HCT116 (cell line): Measurements from ENCODE around the gene BAHCC1. TPM values are rescaled to one million over a fixed set of nuclear protein-coding genes. Genes with fewer than 3 reads are reported as not detected.
A peak's percentile ranks its signal among the peaks of the same experiment; 100 is the strongest.

Source experiments
- ATAC-seq: fragments of 200-7000 bp; cut with Tn5 transposase; 2 replicates; pipeline ENCODE4 v1.9.1; 2020; ENCODE audit warnings: mild to moderate bottlenecking, moderate library complexity
- BruUV-seq: library from RNA; stranded (reverse); fragments of 400-500 nt; replicated peaks from 2 replicates; lab custom pipeline; 2021; lab: Mats Ljungman, UMichigan
- CTCF ChIA-PET: fragments of 300-600 bp; sonication (Branson Sonifier 250); formaldehyde crosslinking; loops from one replicate; lab custom pipeline; 2021; ENCODE audit warnings: antibody characterized with exemption; lab: Charles Lee
- POLR2A ChIA-PET: fragments of 300-600, 350-600 bp; sonication (Branson Sonifier 250); formaldehyde crosslinking; loops from one replicate; lab custom pipeline; 2021; ENCODE audit warnings: antibody characterized with exemption; lab: Charles Lee
- RAD21 ChIA-PET, 2 experiments: fragments of 300-600 bp; sonication (Branson Sonifier 250); formaldehyde crosslinking; loops; one replicate each; lab custom pipeline; 2023; ENCODE audit warnings: low total read pairs in 2 of 2; ENCODE audit not compliant: uncharacterized antibody in 2 of 2, unreplicated experiment in 2 of 2, low non-redundant PET in 1 of 2; lab: Charles Lee
- DNase-seq: peaks from one replicate; pipeline ENCODE4 v3.0.0-alpha.2; 2010; ENCODE audit warnings: low read depth, low spot score
- H2AFZ ChIP-seq: fragments of 200-600 bp; shearing (Covaris generic), sonication (generic); 2 replicates; pipeline ENCODE4 v1.6.1; 2017; ENCODE audit warnings: low read depth, mixed run types, mixed read lengths, antibody characterized with exemption, low read length; ENCODE audit not compliant: poor library complexity, severe bottlenecking
- H3K27ac ChIP-seq: 2 replicates; pipeline ENCODE4 v1.5.1; 2012; ENCODE audit warnings: low read depth, low read length
- H3K27me3 ChIP-seq: fragments of 200-600 bp; sonication (generic); 2 replicates; pipeline ENCODE4 v1.6.1; 2016; ENCODE audit warnings: mixed run types, low read length, mixed read lengths; ENCODE audit not compliant: insufficient read depth
- H3K36me3 ChIP-seq, 2 experiments: fragments of 200-500 bp in 1 of 2; fragments of 200-600 bp in 1 of 2; sonication (Bioruptor generic) in 1 of 2; sonication (generic) in 1 of 2; 2 replicates each; pipeline versions ENCODE4 v1.5.1 to v1.6.1; 2014 to 2016; ENCODE audit warnings: low read length in 2 of 2, inconsistent platforms in 1 of 2, mixed read lengths in 1 of 2, mixed run types in 1 of 2; ENCODE audit not compliant: insufficient read depth in 2 of 2, control insufficient read depth in 1 of 2
- H3K4me1 ChIP-seq, 2 experiments: fragments of 200-600 bp in 1 of 2; sonication (generic) in 1 of 2; 2 replicates each; pipeline versions ENCODE4 v1.5.1 to v1.6.1; 2012 to 2017; ENCODE audit warnings: low read length in 2 of 2, inconsistent platforms in 1 of 2, mild to moderate bottlenecking in 1 of 2, mixed read lengths in 1 of 2, mixed run types in 1 of 2, moderate library complexity in 1 of 2; ENCODE audit not compliant: insufficient read depth in 2 of 2, control insufficient read depth in 1 of 2
- H3K4me2 ChIP-seq: fragments of 200-600 bp; sonication (generic); 2 replicates; pipeline ENCODE4 v1.6.1; 2017; ENCODE audit warnings: mixed run types, low read length, mixed read lengths
- H3K4me3 ChIP-seq, 2 experiments: fragments of 200-600 bp in 1 of 2; sonication (generic) in 1 of 2; replicated peaks in 1 of 2; 2 replicates each; pipeline ENCODE4 v1.5.1; 2011 to 2016; ENCODE audit warnings: low read length in 2 of 2, control low read depth in 1 of 2, low read depth in 1 of 2, mild to moderate bottlenecking in 1 of 2, mixed read lengths in 1 of 2, mixed run types in 1 of 2
- H3K79me2 ChIP-seq: fragments of 200-600 bp; sonication (generic); 2 replicates; pipeline ENCODE4 v1.6.1; 2017; ENCODE audit warnings: mild to moderate bottlenecking, mixed run types, low read length, moderate library complexity, mixed read lengths; ENCODE audit not compliant: insufficient read depth
- H3K9ac ChIP-seq: fragments of 200-600 bp; sonication (generic); 2 replicates; pipeline ENCODE4 v1.6.1; 2016; ENCODE audit warnings: low read length, mixed read lengths
- H3K9me2 ChIP-seq: fragments of 200-600 bp; sonication (generic), shearing (Covaris generic); 2 replicates; pipeline ENCODE4 v1.6.1; 2017; ENCODE audit warnings: mixed run types, mild to moderate bottlenecking, moderate library complexity; ENCODE audit not compliant: insufficient read depth
- H3K9me3 ChIP-seq, 2 experiments: fragments of 200-500 bp in 1 of 2; fragments of 200-600 bp in 1 of 2; sonication (Bioruptor generic) in 1 of 2; sonication (generic) in 1 of 2; 2 replicates each; pipeline ENCODE4 v1.6.1; 2014 to 2017; ENCODE audit warnings: low read length in 2 of 2, mixed read lengths in 2 of 2, inconsistent platforms in 1 of 2, low read depth in 1 of 2, mild to moderate bottlenecking in 1 of 2, mixed run types in 1 of 2, moderate library complexity in 1 of 2; ENCODE audit not compliant: control insufficient read depth in 1 of 2, insufficient read depth in 1 of 2
- H4K20me1 ChIP-seq: fragments of 200-600 bp; sonication (generic), shearing (Covaris generic); 2 replicates; pipeline ENCODE4 v1.6.1; 2017; ENCODE audit warnings: mixed run types, mild to moderate bottlenecking, moderate library complexity; ENCODE audit not compliant: insufficient read depth
- CBX3 ChIP-seq: IDR thresholded peaks from 2 replicates; pipeline ENCODE4 v1.6.1; 2012; ENCODE audit warnings: low read depth
- CEBPB ChIP-seq: IDR thresholded peaks from 2 replicates; pipeline ENCODE4 v1.6.1; 2012; ENCODE audit warnings: low read depth
- EGR1 ChIP-seq: IDR thresholded peaks from 2 replicates; pipeline ENCODE4 v1.6.1; 2012; ENCODE audit warnings: low read depth
- ELF1 ChIP-seq: IDR thresholded peaks from 2 replicates; pipeline ENCODE4 v1.6.1; 2012; ENCODE audit warnings: low read depth, borderline replicate concordance
- EZH2phosphoT487 ChIP-seq: fragments of 200-600 bp; IDR thresholded peaks from 2 replicates; pipeline ENCODE4 v1.6.1; 2018; ENCODE audit warnings: antibody characterized with exemption, borderline replicate concordance
- JUND ChIP-seq: IDR thresholded peaks from 2 replicates; pipeline ENCODE4 v1.6.1; 2012
- POLR2AphosphoS5 ChIP-seq: IDR thresholded peaks from 2 replicates; pipeline ENCODE4 v1.6.1; 2011; ENCODE audit warnings: mild to moderate bottlenecking, low read depth, low read length, moderate library complexity
- RAD21 ChIP-seq: IDR thresholded peaks from 2 replicates; pipeline ENCODE4 v1.6.1; 2012; ENCODE audit warnings: low read depth, mild to moderate bottlenecking
- REST ChIP-seq: IDR thresholded peaks from 2 replicates; pipeline ENCODE4 v1.6.1; 2012; ENCODE audit warnings: low read depth
- SIN3A ChIP-seq: IDR thresholded peaks from 2 replicates; pipeline ENCODE4 v1.6.1; 2012; ENCODE audit warnings: low read depth
- SP1 ChIP-seq: IDR thresholded peaks from 2 replicates; pipeline ENCODE4 v1.6.1; 2012; ENCODE audit warnings: low read depth
- YY1 ChIP-seq: IDR thresholded peaks from 2 replicates; pipeline ENCODE4 v1.6.1; 2011; ENCODE audit warnings: low read length, low read depth, moderate library complexity, mild to moderate bottlenecking; ENCODE audit not compliant: insufficient replicate concordance; ENCODE audit errors: extremely low read depth
- ZFX ChIP-seq: fragments of 450-650 bp; IDR thresholded peaks from 2 replicates; pipeline ENCODE4 v1.6.1; 2017
- ZNF274 ChIP-seq: fragments of 200-500 bp; sonication (Bioruptor generic); IDR thresholded peaks from 2 replicates; pipeline ENCODE4 v1.6.1; 2014; ENCODE audit warnings: mild to moderate bottlenecking, low read depth, low read length, inconsistent platforms
- intact Hi-C: fragments of 100-400 bp; cut with micrococcal nuclease; formaldehyde crosslinking; loops from 2 replicates; pipeline ENCODE4 v1.10.0; 2022
- total RNA-seq: library from RNA; stranded (reverse); gene quantifications from one replicate; pipeline ENCODE4 v1.2.1, GENCODE V29; 2021; ENCODE audit not compliant: unreplicated experiment
- TF ChIP-seq, protein P1 (sequence below): IDR thresholded peaks from 2 replicates; pipeline ENCODE4 v1.6.1; 2012
- TF ChIP-seq, protein P2 (sequence below): IDR thresholded peaks from 2 replicates; pipeline ENCODE4 v1.6.1; 2012
- TF ChIP-seq, protein P3 (sequence below), 3 experiments: fragments of 200-600 bp in 1 of 3; sonication (generic) in 1 of 3; IDR thresholded peaks in 2 of 3; conservative IDR thresholded peaks in 1 of 3; 2 replicates each; pipeline ENCODE4 v1.5.1; 2012 to 2017; ENCODE audit warnings: low read depth in 2 of 3, low read length in 2 of 3, antibody characterized with exemption in 1 of 3, borderline replicate concordance in 1 of 3, control low read depth in 1 of 3, mild to moderate bottlenecking in 1 of 3, mixed read lengths in 1 of 3, mixed run types in 1 of 3, moderate library complexity in 1 of 3; ENCODE audit not compliant: insufficient read depth in 1 of 3

Gene BAHCC1
- total RNA-seq, 1 experiment from 2014 or later: 45.2 TPM

GRCh38 chr17:81391293-81391935 lies 3.8 kb upstream of the BAHCC1 start:
- peaks cover 2 to 4% of the 10 kb centered on the region in 2 experiments; a peak in 2 of 4 replicates for H3K36me3 ChIP-seq
- peaks cover 45 to 72% of the 10 kb centered on the region in 2 experiments for H3K4me1 ChIP-seq
- intact Hi-C loops: no loop called here
- H3K27me3 ChIP-seq: no peaks in the 10 kb centered on the region
- H3K4me3 ChIP-seq: no peak overlapping the region
- ATAC-seq (no peak), DNase-seq (no peak)
- no peak overlapping the region for H3K9ac ChIP-seq
- H3K79me2 ChIP-seq: peaks cover 29% of the 10 kb centered on the region
- H3K27ac ChIP-seq: peak overlapping the region; percentile 97; the same call in 1 of the 2 replicates
- POLR2A ChIA-PET: interaction anchor here (1.4 to 2.2 kb wide), 2 partner anchors 12 to 26 kb away, joined by 5 to 8 read pairs; no protein-coding TSS in a partner anchor
- TF ChIP-seq POLR2AphosphoS5: no peak
- no peak for TF ChIP-seq ZNF274
- no peak for TF ChIP-seq SP1
- no peak for TF ChIP-seq ELF1
- no peak for TF ChIP-seq JUND
- TF ChIP-seq RAD21: no peak
- no peak for TF ChIP-seq YY1
- no peak for TF ChIP-seq EGR1
- TF ChIP-seq, protein P1, sequence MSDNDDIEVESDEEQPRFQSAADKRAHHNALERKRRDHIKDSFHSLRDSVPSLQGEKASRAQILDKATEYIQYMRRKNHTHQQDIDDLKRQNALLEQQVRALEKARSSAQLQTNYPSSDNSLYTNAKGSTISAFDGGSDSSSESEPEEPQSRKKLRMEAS: no peak
- TF ChIP-seq, protein P2, sequence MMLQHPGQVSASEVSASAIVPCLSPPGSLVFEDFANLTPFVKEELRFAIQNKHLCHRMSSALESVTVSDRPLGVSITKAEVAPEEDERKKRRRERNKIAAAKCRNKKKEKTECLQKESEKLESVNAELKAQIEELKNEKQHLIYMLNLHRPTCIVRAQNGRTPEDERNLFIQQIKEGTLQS: no peak
- TF ChIP-seq, protein P3, sequence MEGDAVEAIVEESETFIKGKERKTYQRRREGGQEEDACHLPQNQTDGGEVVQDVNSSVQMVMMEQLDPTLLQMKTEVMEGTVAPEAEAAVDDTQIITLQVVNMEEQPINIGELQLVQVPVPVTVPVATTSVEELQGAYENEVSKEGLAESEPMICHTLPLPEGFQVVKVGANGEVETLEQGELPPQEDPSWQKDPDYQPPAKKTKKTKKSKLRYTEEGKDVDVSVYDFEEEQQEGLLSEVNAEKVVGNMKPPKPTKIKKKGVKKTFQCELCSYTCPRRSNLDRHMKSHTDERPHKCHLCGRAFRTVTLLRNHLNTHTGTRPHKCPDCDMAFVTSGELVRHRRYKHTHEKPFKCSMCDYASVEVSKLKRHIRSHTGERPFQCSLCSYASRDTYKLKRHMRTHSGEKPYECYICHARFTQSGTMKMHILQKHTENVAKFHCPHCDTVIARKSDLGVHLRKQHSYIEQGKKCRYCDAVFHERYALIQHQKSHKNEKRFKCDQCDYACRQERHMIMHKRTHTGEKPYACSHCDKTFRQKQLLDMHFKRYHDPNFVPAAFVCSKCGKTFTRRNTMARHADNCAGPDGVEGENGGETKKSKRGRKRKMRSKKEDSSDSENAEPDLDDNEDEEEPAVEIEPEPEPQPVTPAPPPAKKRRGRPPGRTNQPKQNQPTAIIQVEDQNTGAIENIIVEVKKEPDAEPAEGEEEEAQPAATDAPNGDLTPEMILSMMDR (IDR thresholded peaks at IDR 0.05 in 2 of 3, conservative IDR thresholded peaks at IDR 0.05 in 1 of 3; ENCODE audit: borderline replicate concordance in 1 of 3, insufficient read depth in 1 of 3, low read depth in 2 of 3, low read length in 2 of 3): no peak
- no peak for TF ChIP-seq SIN3A
- no peak for TF ChIP-seq REST
- no peak for TF ChIP-seq EZH2phosphoT487
- TF ChIP-seq CBX3: no peak
- no peak for TF ChIP-seq ZFX
- TF ChIP-seq CEBPB: no peak
- H3K4me2 ChIP-seq: no peak overlapping the region; the same call in 1 of the 2 replicates
- no peaks in the 10 kb centered on the region for H3K9me3 ChIP-seq
- no peak overlapping the region for H2AFZ ChIP-seq
- no TSS peak for BruUV-seq
- RAD21 ChIA-PET: no interaction called here
- H4K20me1 ChIP-seq: no peaks in the 10 kb centered on the region
- no peaks in the 10 kb centered on the region for H3K9me2 ChIP-seq
- CTCF ChIA-PET: interaction anchor here (1.1 kb wide), 1 partner anchor 38 kb away, joined by 3 read pairs; no protein-coding TSS in a partner anchor
